GM12801 (cell line): Measurements from ENCODE around the gene MAPKAPK3.

Experiments used
- CTCF ChIP-seq: IDR thresholded peaks from one replicate; pipeline ENCODE4 v1.5.1; 2011; ENCODE audit warnings: control low read depth; ENCODE audit not compliant: insufficient read length; ENCODE audit errors: extremely low read depth

Gene MAPKAPK3

GRCh38 chr3:50606596-50606995, 10.4 kb upstream of the MAPKAPK3 start:
- TF ChIP-seq CTCF, result no peak

GRCh38 chr3:50607271-50608091, 9.5 kb upstream of the MAPKAPK3 start:
- no peak for TF ChIP-seq CTCF

- no peak for TF ChIP-seq CTCF
Measured at GRCh38 chr3:50608278-50608677, 8.7 kb upstream of the MAPKAPK3 start.

GRCh38 chr3:50609071-50609762, 7.7 kb upstream of the MAPKAPK3 start:
- no peak for TF ChIP-seq CTCF

- TF ChIP-seq CTCF, result no peak
Measured at GRCh38 chr3:50609763-50610085, 7.2 kb upstream of the MAPKAPK3 start.

GRCh38 chr3:50610181-50610971, 6.6 kb upstream of the MAPKAPK3 start:
- TF ChIP-seq CTCF, result no peak

- no peak for TF ChIP-seq CTCF
Measured at GRCh38 chr3:50610992-50611463, 5.9 kb upstream of the MAPKAPK3 start.
